ENCODE data around the gene UTP25. TPM values are rescaled to one million over a fixed set of nuclear protein-coding genes. Genes with fewer than 3 reads are reported as not detected.

The UTP25 gene, protein sequence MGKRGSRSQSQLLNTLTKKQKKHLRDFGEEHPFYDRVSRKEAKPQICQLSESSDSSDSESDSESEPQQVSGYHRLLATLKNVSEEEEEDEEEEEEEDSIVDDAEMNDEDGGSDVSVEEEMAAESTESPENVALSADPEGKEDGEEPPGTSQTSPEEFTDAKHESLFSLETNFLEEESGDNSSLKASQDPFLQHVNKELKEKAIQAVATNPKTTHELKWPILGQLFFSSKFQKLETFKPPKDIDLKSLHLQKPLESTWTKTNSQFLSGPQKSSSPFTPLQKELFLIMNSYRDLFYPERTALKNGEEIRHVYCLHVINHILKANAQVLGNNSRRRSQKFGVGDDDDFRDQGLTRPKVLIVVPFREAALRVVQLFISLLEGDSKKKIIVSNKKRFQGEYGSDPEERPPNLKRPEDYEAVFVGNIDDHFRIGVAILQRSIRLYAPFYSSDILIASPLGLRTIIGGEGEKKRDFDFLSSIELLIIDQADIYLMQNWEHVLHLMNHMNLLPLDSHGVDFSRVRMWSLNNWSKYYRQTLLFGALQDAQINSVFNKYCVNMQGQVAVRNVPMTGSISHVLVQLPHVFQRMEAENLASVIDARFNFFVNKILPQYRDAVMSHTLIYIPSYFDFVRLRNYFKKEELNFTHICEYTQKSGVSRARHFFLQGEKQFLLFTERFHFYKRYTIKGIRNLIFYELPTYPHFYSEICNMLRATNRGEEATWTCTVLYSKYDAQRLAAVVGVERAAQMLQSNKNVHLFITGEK
- total RNA-seq (2022; extraction: Qiagen RNA extraction; ENCODE audit: low read depth), result 9.7 to 10.8 TPM (median 10.2 TPM) in 5 replicates

DNA sequence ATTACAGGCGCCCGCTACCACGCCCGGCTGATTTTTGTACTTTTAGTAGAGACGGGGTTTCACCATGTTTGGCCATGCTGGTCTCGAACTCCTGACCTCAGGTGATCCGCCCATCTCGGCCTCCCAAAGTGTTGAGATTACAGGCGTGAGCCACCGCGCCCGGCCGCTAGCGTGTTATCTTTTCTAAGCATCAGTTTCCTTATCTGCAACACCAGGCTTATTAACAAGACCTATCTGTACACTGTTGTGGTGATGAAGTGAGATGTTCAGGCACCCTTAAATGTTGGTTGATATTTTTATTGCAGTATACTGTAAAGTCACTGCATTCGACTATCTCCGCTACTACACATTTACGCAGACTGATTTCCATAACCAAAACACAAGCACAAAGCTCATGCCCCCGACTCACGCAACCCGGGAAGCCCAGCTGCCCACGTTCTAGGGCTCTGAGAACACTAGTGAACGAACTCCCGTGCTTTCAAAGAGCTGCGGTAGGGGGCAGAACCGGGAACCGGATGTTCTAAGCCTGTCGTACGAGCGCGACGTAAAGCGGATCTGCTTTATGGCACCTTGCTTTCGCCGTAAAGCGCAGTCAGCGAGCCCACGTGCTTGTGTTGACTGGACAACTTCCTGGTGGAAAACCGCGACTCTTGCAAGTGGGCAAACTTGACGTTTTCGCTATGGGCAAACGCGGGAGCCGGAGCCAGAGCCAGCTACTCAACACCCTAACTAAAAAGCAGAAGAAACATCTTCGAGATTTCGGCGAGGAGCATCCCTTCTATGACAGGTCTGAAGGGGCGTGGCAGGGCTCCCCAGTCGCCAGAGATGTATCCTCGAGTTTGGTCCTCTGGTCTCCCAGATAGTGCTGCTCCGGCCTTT, at the start of gene UTP25:
TSS of gene UTP25 (plus strand) at position 589 of the 879 bp plus-strand sequence. CDS start at position 681, 92 bp downstream.

GRCh38 chr1:209784265-209785169, 43.3 kb upstream of the UTP25 start, which contains the start of gene C1orf74:
C1orf74 (minus strand) TSS chr1:209784559; CDS start chr1:209783634, 925 bp downstream.

GRCh38 chr1:209805875-209806760, 21.7 kb upstream of the UTP25 start, which contains the start of gene IRF6:
IRF6 (minus strand) TSS chr1:209806142; CDS start chr1:209801413, 4,729 bp downstream.

Other genes starting within 250 kb of the UTP25 start
- gene CAMK1G, start 244.3 kb upstream of the UTP25 start, total RNA-seq (2022; extraction: Qiagen RNA extraction; ENCODE audit: low read depth), result 0.16 to 0.51 TPM (median 0.26 TPM) in 5 replicates
- gene LAMB3, start 175.5 kb upstream of the UTP25 start, total RNA-seq (2022; extraction: Qiagen RNA extraction; ENCODE audit: low read depth), result 18.3 to 22.7 TPM (median 19.3 TPM) in 5 replicates
- gene G0S2, start 152.6 kb upstream of the UTP25 start, total RNA-seq (2022; extraction: Qiagen RNA extraction; ENCODE audit: low read depth), result 3.0 to 4.7 TPM (median 3.4 TPM) in 5 replicates
- 0.09 to 0.65 TPM (median 0.26 TPM) in 3 of 5 replicates, not detected in the others for gene HSD11B1, start 123.1 kb upstream of the UTP25 start, total RNA-seq (2022; extraction: Qiagen RNA extraction; ENCODE audit: low read depth)
- gene TRAF3IP3, start 71.9 kb upstream of the UTP25 start, total RNA-seq (2022; extraction: Qiagen RNA extraction; ENCODE audit: low read depth), result not detected in 5 replicates
- 1.1 to 1.6 TPM (median 1.6 TPM) in 5 replicates for gene C1orf74, start 43.4 kb upstream of the UTP25 start, total RNA-seq (2022; extraction: Qiagen RNA extraction; ENCODE audit: low read depth)
- gene IRF6, start 21.8 kb upstream of the UTP25 start, total RNA-seq (2022; extraction: Qiagen RNA extraction; ENCODE audit: low read depth), result 0.09 to 0.16 TPM (median 0.13 TPM) in 5 replicates
- gene SYT14, start 110.2 kb downstream of the UTP25 start, total RNA-seq (2022; extraction: Qiagen RNA extraction; ENCODE audit: low read depth), result 0.05 to 0.13 TPM (median 0.05 TPM) in 4 of 5 replicates, not detected in the other

Measured in A549 treated with GW870086 at 1 μM for 4 hours (cell line).